Small intestine (tissue), 7 donors: ENCODE data around the gene RCCD1. TPM values are rescaled to one million over a fixed set of nuclear protein-coding genes. Genes with fewer than 3 reads are reported as not detected.
"Not testable (repeated sequence)": the region's sequence is repeated elsewhere in the genome, so short reads cannot be mapped to it uniquely, and the experiment has no call there.

ENCODE experiments used
- DNase-seq, 2 donors: peaks; one replicate each; pipeline versions ENCODE4 v3.0.0 to v3.0.0-alpha.2; 2013
- FAIRE-seq: peaks from 2 replicates; lab custom pipeline; 2012; peaks lifted over from hg19 to GRCh38; lab: Jason Lieb, UNC
- H3K27ac ChIP-seq, 3 donors: one replicate each; pipeline ENCODE4 v1.5.1; 2013; ENCODE audit warnings: low read length in 2 of 3, mild to moderate bottlenecking in 2 of 3, control low read depth in 1 of 3, inconsistent platforms in 1 of 3, low read depth in 1 of 3, moderate library complexity in 1 of 3
- H3K27me3 ChIP-seq, 3 donors: one replicate each; pipeline ENCODE4 v1.6.1; 2013; ENCODE audit warnings: low read length in 3 of 3, inconsistent platforms in 1 of 3; ENCODE audit not compliant: control insufficient read depth in 3 of 3, insufficient read depth in 3 of 3
- H3K36me3 ChIP-seq, 3 donors: one replicate each; pipeline ENCODE4 v1.6.1; 2013; ENCODE audit warnings: low read length in 3 of 3, inconsistent platforms in 1 of 3, low read depth in 1 of 3, mild to moderate bottlenecking in 1 of 3, moderate library complexity in 1 of 3; ENCODE audit not compliant: control insufficient read depth in 3 of 3, insufficient read depth in 2 of 3
- H3K4me1 ChIP-seq, 3 donors: one replicate each; pipeline ENCODE4 v1.6.1; 2013; ENCODE audit warnings: low read length in 2 of 3, inconsistent platforms in 1 of 3, low read depth in 1 of 3, mild to moderate bottlenecking in 1 of 3, moderate library complexity in 1 of 3; ENCODE audit not compliant: control insufficient read depth in 3 of 3, insufficient read depth in 2 of 3
- H3K4me3 ChIP-seq, 3 donors: one replicate each; pipeline ENCODE4 v1.5.1; 2013; ENCODE audit warnings: low read length in 3 of 3, control low read depth in 1 of 3, inconsistent platforms in 1 of 3, low read depth in 1 of 3, mild to moderate bottlenecking in 1 of 3, moderate library complexity in 1 of 3
- H3K9me3 ChIP-seq, 2 donors: one replicate each; pipeline ENCODE4 v1.6.1; 2013; ENCODE audit warnings: low read depth in 1 of 2, low read length in 1 of 2; ENCODE audit not compliant: control insufficient read depth in 2 of 2, insufficient read depth in 1 of 2
- WGBS, 3 donors: extraction: QIAGEN DNeasy Blood & Tissue Kit; methylation state at CpG; one replicate each; pipeline ENCODE4 v1.1.7; 2013; 5-methylcytosine and 5-hydroxymethylcytosine counted together
- polyA plus RNA-seq, 4 donors: library from polyadenylated mRNA; stranded (reverse) in 3 of 4; unstranded in 1 of 4; fragments of 200-250 nt in 3 of 4; fragments of 120-200 nt in 1 of 4; gene quantifications; one replicate each; pipeline versions ENCODE4 v1.2.1 to v1.2.3, GENCODE V29; 2013
- donor health status: healthy with polysubstance abuse.
- donor health status: control.
- donor health status: control.
- donor health status: Bipolar disorder and iron deficiency.
- donor health status: healthy.

The RCCD1 gene
- polyA plus RNA-seq, 4 donors = 4.9 to 20.9 (median 9.7) TPM

GRCh38 chr15:90915216-90915807 is 39.4 kb upstream of the RCCD1 start:
- 80 to 83% (median 82%) methylated on average over 7 of the region's 7 CpGs for WGBS, 3 donors
- Histone ChIP-seq H3K4me3 (no peak overlapping the region), H3K27ac (no peak overlapping the region), H3K4me1 (no peaks in the 10 kb centered on the region), H3K27me3 (no peaks in the 10 kb centered on the region), H3K36me3 (peaks cover 15 to 99% (median 34%) of the 10 kb centered on the region in 3 donors), H3K9me3 (no peaks in the 10 kb centered on the region)
- DNase-seq (no peak), FAIRE-seq (no peak)

DNA sequence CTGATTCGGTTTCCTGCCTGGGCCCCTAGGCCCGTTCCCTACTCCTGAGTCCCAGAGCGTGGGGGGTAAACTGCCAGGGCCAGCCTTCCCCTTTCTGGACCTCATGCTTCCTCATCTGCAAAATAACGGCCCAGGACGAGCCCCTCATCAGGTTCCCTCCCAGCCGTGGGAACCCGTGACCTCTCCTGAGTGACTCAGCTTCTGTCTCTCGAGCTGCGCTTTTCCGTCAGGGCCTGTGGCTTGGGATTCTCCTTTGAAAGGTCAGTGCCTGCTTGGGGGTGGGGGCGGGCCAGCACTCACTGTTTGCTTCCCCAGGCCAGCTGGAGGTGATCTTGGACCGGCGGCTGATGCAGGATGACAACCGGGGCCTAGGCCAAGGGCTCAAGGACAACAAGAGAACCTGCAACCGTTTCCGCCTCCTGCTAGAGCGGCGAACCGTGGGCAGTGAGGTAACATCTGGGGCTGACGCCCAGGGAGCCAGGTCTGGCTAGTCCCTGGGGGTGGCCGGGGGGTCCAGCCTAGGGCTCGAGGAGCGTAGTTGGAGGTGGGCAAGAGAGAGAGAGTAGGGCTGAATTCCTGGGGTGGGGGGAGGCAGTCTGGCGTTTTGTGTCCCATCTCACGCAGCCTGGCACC is 38.8 kb upstream of the RCCD1 start:
- no peaks in the 10 kb centered on the region for H3K27me3 ChIP-seq
- H3K27ac ChIP-seq = no peak overlapping the region
- peaks cover 13 to 96% (median 30%) of the 10 kb centered on the region in 3 donors for H3K36me3 ChIP-seq
- H3K9me3 ChIP-seq = no peaks in the 10 kb centered on the region
- DNase-seq (no peak), FAIRE-seq (no peak)
- no peak overlapping the region for H3K4me3 ChIP-seq
- H3K4me1 ChIP-seq = no peaks in the 10 kb centered on the region
- 78 to 90% (median 84%) methylated on average over 25 of the region's 25 CpGs for WGBS, 3 donors

DNA sequence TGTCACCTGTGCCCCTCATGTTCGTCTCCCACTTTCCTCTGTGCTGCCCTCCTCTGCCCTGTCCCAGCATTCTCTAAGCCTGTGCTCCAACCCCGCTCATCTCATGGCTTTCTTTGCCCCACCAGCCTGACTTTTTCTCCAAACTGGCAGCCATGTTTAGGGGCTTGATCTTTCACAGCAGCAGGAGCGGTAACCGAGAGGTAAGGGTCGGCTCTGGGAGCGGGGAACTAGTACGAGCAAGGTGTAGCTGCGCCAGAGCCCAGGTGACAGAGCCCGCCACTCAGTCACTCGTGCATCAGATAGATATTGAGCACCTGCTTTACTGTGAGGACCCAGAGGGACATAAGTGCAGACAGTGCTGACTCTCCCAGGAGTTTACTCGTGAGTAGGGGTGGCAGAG is 38.2 kb upstream of the RCCD1 start:
- Histone ChIP-seq H3K27me3 (no peaks in the 10 kb centered on the region), H3K27ac (no peak overlapping the region), H3K4me3 (no peak overlapping the region), H3K36me3 (peaks cover 13 to 94% (median 32%) of the 10 kb centered on the region in 3 donors), H3K4me1 (no peaks in the 10 kb centered on the region), H3K9me3 (no peaks in the 10 kb centered on the region)
- no peak for FAIRE-seq
- no peak for DNase-seq
- 88 to 90% (median 90%) methylated on average over 11 of the region's 11 CpGs for WGBS, 3 donors

DNA sequence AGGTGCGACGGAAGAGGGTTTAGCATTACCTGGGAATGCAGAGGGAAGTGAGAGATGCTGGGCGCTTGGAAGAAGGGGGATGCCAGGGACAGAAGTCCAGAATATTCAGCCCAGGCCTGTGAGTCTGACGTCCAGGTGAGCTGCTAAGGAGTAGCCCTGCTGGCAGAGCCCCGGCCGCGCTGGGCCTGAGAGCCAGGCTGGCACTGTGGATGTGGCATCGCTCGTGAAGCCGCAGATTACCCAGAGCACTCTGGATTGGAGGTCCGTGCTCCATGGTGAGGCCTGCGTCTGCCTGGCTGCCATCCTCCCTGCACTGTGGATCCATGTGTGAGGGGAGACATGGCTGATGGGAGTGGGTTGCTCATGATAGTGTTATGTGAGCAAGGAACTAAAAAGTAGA is 37.1 kb upstream of the RCCD1 start:
- Histone ChIP-seq H3K27ac (no peak overlapping the region), H3K36me3 (peaks cover 13 to 86% (median 27%) of the 10 kb centered on the region in 3 donors), H3K9me3 (no peaks in the 10 kb centered on the region), H3K4me1 (no peaks in the 10 kb centered on the region), H3K27me3 (no peaks in the 10 kb centered on the region), H3K4me3 (no peak overlapping the region)
- WGBS, 3 donors = 95 to 97% (median 97%) methylated on average over 12 of the region's 12 CpGs
- no peak for DNase-seq
- no peak for FAIRE-seq

- Histone ChIP-seq H3K4me3 (no peak overlapping the region), H3K27me3 (no peaks in the 10 kb centered on the region), H3K9me3 (no peaks in the 10 kb centered on the region), H3K36me3 (peaks cover 7 to 79% (median 22%) of the 10 kb centered on the region in 3 donors), H3K4me1 (no peaks in the 10 kb centered on the region), H3K27ac (no peak overlapping the region)
- FAIRE-seq (no peak), DNase-seq (no peak)
- WGBS, 3 donors = 93 to 97% (median 97%) methylated on average over 23 of the region's 23 CpGs
Measured at GRCh38 chr15:90918034-90918788, 36.5 kb upstream of the RCCD1 start.

GRCh38 chr15:90918835-90919234 is 35.8 kb upstream of the RCCD1 start:
- FAIRE-seq (no peak), DNase-seq (no peak)
- no peaks in the 10 kb centered on the region for H3K9me3 ChIP-seq
- H3K27me3 ChIP-seq = no peaks in the 10 kb centered on the region
- peaks cover 6 to 73% (median 22%) of the 10 kb centered on the region in 3 donors for H3K36me3 ChIP-seq
- no peak overlapping the region for H3K4me3 ChIP-seq
- 85 to 96% (median 94%) methylated on average over 6 of the region's 6 CpGs for WGBS, 3 donors
- no peak overlapping the region for H3K27ac ChIP-seq
- no peaks in the 10 kb centered on the region for H3K4me1 ChIP-seq

DNA sequence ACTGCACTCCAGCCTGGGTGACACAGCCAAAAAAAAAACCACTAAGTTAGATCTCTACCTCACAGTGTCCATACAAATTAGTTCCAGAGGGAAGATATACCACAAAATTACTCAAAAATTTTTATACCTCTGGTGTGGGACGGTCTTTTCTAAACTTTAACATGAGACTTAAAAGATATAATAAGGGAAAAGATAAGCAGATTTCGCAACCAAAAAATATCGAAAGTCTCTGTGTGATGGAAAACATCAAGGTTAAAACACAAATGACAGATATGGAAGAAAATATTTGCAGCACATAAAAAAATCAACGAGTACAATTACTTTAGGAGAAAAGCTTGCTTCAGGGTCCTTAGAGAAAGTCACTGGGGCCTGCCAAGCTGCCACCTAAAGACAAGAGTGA is 32.8 kb upstream of the RCCD1 start:
- FAIRE-seq = no peak
- H3K36me3 ChIP-seq = peaks cover 6 to 43% (median 17%) of the 10 kb centered on the region in 3 donors
- H3K27me3 ChIP-seq = no peaks in the 10 kb centered on the region
- no peak overlapping the region for H3K27ac ChIP-seq
- DNase-seq = no peak
- WGBS, 3 donors = 78 to 91% (median 84%) methylated on average over 4 of the region's 4 CpGs
- H3K4me3 ChIP-seq = no peak overlapping the region
- H3K4me1 ChIP-seq = no peaks in the 10 kb centered on the region
- H3K9me3 ChIP-seq = no peaks in the 10 kb centered on the region

- not testable (repeated sequence) for H3K4me1 ChIP-seq, H3K4me3 ChIP-seq, FAIRE-seq, H3K27ac ChIP-seq, H3K27me3 ChIP-seq, DNase-seq, H3K9me3 ChIP-seq
- peaks cover 6 to 34% (median 15%) of the 10 kb centered on the region in 3 donors for H3K36me3 ChIP-seq
- WGBS, 3 donors = 81 to 86% (median 83%) methylated on average over 7 of the region's 7 CpGs
Measured at GRCh38 chr15:90922712-90923322, 31.9 kb upstream of the RCCD1 start.
